ENCODE data around the gene BNC1. TPM values are rescaled to one million over a fixed set of nuclear protein-coding genes. Genes with fewer than 3 reads are reported as not detected.

Gene BNC1
- total RNA-seq, 1 donor from 2014 or later: not detected

DNA sequence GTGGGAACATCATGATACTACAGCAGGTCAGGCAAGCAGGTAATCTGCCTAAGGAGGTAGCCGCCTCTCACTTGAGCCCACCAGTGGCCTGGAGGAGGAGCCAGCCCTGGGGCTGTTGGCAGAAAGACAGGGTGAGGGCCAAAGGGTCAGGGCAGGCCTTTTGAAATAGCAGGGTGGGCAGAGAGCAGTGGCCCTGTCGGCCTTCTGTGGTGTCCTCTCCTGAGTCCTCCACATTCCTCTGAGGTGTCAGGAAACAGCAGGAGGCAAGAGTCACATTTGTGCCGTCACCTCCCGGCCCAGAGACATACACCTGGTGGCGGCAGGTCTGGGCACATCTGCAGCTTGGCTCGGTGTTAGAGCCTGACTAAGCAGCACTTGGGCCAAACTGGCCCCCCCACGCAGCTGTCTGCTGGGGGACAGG is 3.9 kb upstream of the BNC1 start:
- no peak for DNase-seq
- TF ChIP-seq, protein P1, sequence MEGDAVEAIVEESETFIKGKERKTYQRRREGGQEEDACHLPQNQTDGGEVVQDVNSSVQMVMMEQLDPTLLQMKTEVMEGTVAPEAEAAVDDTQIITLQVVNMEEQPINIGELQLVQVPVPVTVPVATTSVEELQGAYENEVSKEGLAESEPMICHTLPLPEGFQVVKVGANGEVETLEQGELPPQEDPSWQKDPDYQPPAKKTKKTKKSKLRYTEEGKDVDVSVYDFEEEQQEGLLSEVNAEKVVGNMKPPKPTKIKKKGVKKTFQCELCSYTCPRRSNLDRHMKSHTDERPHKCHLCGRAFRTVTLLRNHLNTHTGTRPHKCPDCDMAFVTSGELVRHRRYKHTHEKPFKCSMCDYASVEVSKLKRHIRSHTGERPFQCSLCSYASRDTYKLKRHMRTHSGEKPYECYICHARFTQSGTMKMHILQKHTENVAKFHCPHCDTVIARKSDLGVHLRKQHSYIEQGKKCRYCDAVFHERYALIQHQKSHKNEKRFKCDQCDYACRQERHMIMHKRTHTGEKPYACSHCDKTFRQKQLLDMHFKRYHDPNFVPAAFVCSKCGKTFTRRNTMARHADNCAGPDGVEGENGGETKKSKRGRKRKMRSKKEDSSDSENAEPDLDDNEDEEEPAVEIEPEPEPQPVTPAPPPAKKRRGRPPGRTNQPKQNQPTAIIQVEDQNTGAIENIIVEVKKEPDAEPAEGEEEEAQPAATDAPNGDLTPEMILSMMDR (IDR thresholded peaks at IDR 0.05): no peak
- Mint-ChIP-seq H3K27ac (no peak overlapping the region), H3K4me3 (no peak overlapping the region), H3K27me3 (peaks cover 35% of the 10 kb centered on the region), H3K36me3 (ENCODE audit: low read depth) (no peaks in the 10 kb centered on the region), H3K4me1 (peaks cover 3% of the 10 kb centered on the region), H3K9me3 (no peaks in the 10 kb centered on the region)
- POLR2A ChIA-PET: no interaction called here
- CTCF ChIA-PET: no interaction called here
- intact Hi-C loops (cut with micrococcal nuclease): no loop called here
- ATAC-seq (ENCODE audit: low read depth): no peak

DNA sequence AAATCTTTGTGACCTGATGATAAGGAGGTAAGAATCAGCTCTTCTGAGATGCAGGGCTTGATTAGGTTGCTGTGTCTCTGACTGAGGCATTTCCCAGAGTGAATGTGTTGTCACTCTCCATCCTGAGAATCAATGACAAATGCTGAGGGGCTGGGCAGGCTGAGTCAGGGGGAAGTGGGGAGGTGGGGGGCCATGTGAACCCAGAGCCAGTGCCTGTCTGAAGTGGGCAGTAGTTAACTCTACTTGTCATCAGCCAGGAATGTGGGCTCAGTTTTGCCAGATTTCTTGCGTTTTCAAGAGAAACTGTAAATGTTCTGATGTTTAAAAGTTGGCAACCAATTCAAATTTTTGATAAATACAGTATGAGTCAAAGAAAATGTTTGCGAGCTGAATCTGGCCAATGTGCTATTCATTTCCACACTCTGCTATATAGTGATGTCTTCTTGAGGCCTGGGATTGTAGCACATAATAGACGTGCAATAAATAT is 3.1 kb upstream of the BNC1 start:
- ChIA-PET CTCF (no interaction called here), POLR2A (no interaction called here)
- H3K27me3 Mint-ChIP-seq: peaks cover 39% of the 10 kb centered on the region
- no peak for ATAC-seq (ENCODE audit: low read depth)
- TF ChIP-seq, protein P1 (IDR thresholded peaks at IDR 0.05): no peak
- intact Hi-C loops (cut with micrococcal nuclease): no loop called here
- no peak overlapping the region for H3K4me3 Mint-ChIP-seq
- peaks cover 8% of the 10 kb centered on the region for H3K4me1 Mint-ChIP-seq
- H3K27ac Mint-ChIP-seq: no peak overlapping the region
- H3K9me3 Mint-ChIP-seq: no peaks in the 10 kb centered on the region
- DNase-seq: no peak
- no peaks in the 10 kb centered on the region for H3K36me3 Mint-ChIP-seq (ENCODE audit: low read depth)

- CTCF ChIA-PET: no interaction called here
- peaks cover 43% of the 10 kb centered on the region for H3K27me3 Mint-ChIP-seq
Observed at GRCh38 chr15:83285979-83286553, 1.6 kb upstream of the BNC1 start.

GRCh38 chr15:83285284-83285978 is 967 bp upstream of the BNC1 start:
- Mint-ChIP-seq H3K27me3 (peaks cover 49% of the 10 kb centered on the region), H3K4me1 (peaks cover 8% of the 10 kb centered on the region), H3K4me3 (no peak overlapping the region), H3K27ac (no peak overlapping the region), H3K36me3 (ENCODE audit: low read depth) (no peaks in the 10 kb centered on the region), H3K9me3 (no peaks in the 10 kb centered on the region)
- POLR2A ChIA-PET: no interaction called here
- ATAC-seq (ENCODE audit: low read depth) (no peak), DNase-seq (no peak)
- TF ChIP-seq, protein P1 (IDR thresholded peaks at IDR 0.05): no peak
- CTCF ChIA-PET: no interaction called here
- intact Hi-C loops (cut with micrococcal nuclease): no loop called here

More at GRCh38 chr15:83285979-83286553, 1.6 kb upstream of the BNC1 start:
- DNase-seq: no peak
- no peak overlapping the region for H3K27ac Mint-ChIP-seq
- H3K36me3 Mint-ChIP-seq (ENCODE audit: low read depth): no peaks in the 10 kb centered on the region
- H3K4me1 Mint-ChIP-seq: peaks cover 8% of the 10 kb centered on the region
- intact Hi-C loops (cut with micrococcal nuclease): no loop called here
- H3K4me3 Mint-ChIP-seq: no peak overlapping the region
- no peak for ATAC-seq (ENCODE audit: low read depth)
- POLR2A ChIA-PET: no interaction called here
- no peaks in the 10 kb centered on the region for H3K9me3 Mint-ChIP-seq
- TF ChIP-seq, protein P1 (IDR thresholded peaks at IDR 0.05): no peak

- Mint-ChIP-seq H3K27me3 (peaks cover 51% of the 10 kb centered on the region), H3K4me1 (peaks cover 8% of the 10 kb centered on the region), H3K36me3 (ENCODE audit: low read depth) (no peaks in the 10 kb centered on the region), H3K27ac (no peak overlapping the region), H3K9me3 (no peaks in the 10 kb centered on the region), H3K4me3 (no peak overlapping the region)
- DNase-seq (no peak), ATAC-seq (ENCODE audit: low read depth) (no peak)
- CTCF ChIA-PET: no interaction called here
- intact Hi-C loops (cut with micrococcal nuclease): no loop called here
- TF ChIP-seq, protein P1 (IDR thresholded peaks at IDR 0.05): no peak
- POLR2A ChIA-PET: no interaction called here
Observed at GRCh38 chr15:83283813-83284558, 478 bp downstream of the BNC1 start.
